Epithelial cell of esophagus (primary cell): ENCODE results near the gene ADCK1.

Experiments
- DNase-seq: peaks from one replicate; pipeline ENCODE4 v3.0.0; 2010; ENCODE audit warnings: low read depth
- H3K4me3 ChIP-seq: 2 replicates; pipeline ENCODE4 v1.5.1; 2011; ENCODE audit warnings: mild to moderate bottlenecking, low read length, control low read depth
- CTCF ChIP-seq: IDR thresholded peaks from 2 replicates; pipeline ENCODE4 v1.5.1; 2011; ENCODE audit warnings: low read depth, mild to moderate bottlenecking, low read length, control low read depth, inconsistent platforms; ENCODE audit not compliant: insufficient read depth; ENCODE audit errors: missing control alignments

Gene ADCK1

GRCh38 chr14:77859934-77860570 is 60.1 kb downstream of the ADCK1 start:
- H3K4me3 ChIP-seq = no peak overlapping the region
- no peak for TF ChIP-seq CTCF
- no peak for DNase-seq

- no peak for DNase-seq
- no peak overlapping the region for H3K4me3 ChIP-seq
- TF ChIP-seq CTCF = no peak
Measured at GRCh38 chr14:77861201-77861600, 61.3 kb downstream of the ADCK1 start.

GRCh38 chr14:77862154-77862786 is 62.4 kb downstream of the ADCK1 start:
- TF ChIP-seq CTCF = peak; percentile 98
- no peak overlapping the region for H3K4me3 ChIP-seq
- DNase-seq = peak; percentile 63

GRCh38 chr14:77864085-77864484 is 64.2 kb downstream of the ADCK1 start:
- DNase-seq = no peak
- no peak for TF ChIP-seq CTCF
- no peak overlapping the region for H3K4me3 ChIP-seq

- H3K4me3 ChIP-seq = no peak overlapping the region
- TF ChIP-seq CTCF = no peak
- no peak for DNase-seq
Measured at GRCh38 chr14:77864580-77864979, 64.7 kb downstream of the ADCK1 start.

GRCh38 chr14:77865455-77865854 is 65.5 kb downstream of the ADCK1 start:
- no peak for TF ChIP-seq CTCF
- H3K4me3 ChIP-seq = no peak overlapping the region
- no peak for DNase-seq

GRCh38 chr14:77866932-77867331 is 67.0 kb downstream of the ADCK1 start:
- no peak overlapping the region for H3K4me3 ChIP-seq
- no peak for TF ChIP-seq CTCF
- DNase-seq = no peak
